DND-41 (cell line): ENCODE measurements around the gene FNDC10.
A peak's percentile ranks its signal among the peaks of the same experiment; 100 is the strongest.

Experiments
- ATAC-seq: fragments of 200-7000 bp; cut with Tn5 transposase; 3 replicates; pipeline ENCODE4 v1.9.1; 2021; ENCODE audit warnings: low read depth; ENCODE audit not compliant: insufficient read depth
- DNase-seq: peaks from one replicate; pipeline ENCODE4 v3.0.0-alpha.2; 2020
- H2AFZ ChIP-seq: 2 replicates; pipeline ENCODE4 v1.6.0; 2012; ENCODE audit warnings: low read depth, low read length
- H3K27ac ChIP-seq: 2 replicates; pipeline ENCODE4 v1.5.1; 2012; ENCODE audit warnings: low read length, inconsistent platforms
- H3K27me3 ChIP-seq: fragments of 200-600 bp; sonication (generic); 2 replicates; pipeline ENCODE4 v1.6.0; 2012; ENCODE audit warnings: low read length, mild to moderate bottlenecking, inconsistent platforms; ENCODE audit not compliant: insufficient read depth, poor library complexity
- H3K36me3 ChIP-seq: 2 replicates; pipeline ENCODE4 v1.5.1; 2012; ENCODE audit warnings: low read length, inconsistent platforms; ENCODE audit not compliant: insufficient read depth
- H3K4me1 ChIP-seq: 2 replicates; pipeline ENCODE4 v1.5.1; 2012; ENCODE audit warnings: mild to moderate bottlenecking, low read length; ENCODE audit not compliant: insufficient read depth
- H3K4me2 ChIP-seq: 2 replicates; pipeline ENCODE4 v1.6.0; 2012; ENCODE audit warnings: mild to moderate bottlenecking, moderate library complexity, low read length, inconsistent platforms; ENCODE audit not compliant: insufficient read depth
- H3K4me3 ChIP-seq, 2 experiments: fragments of 200-600 bp in 1 of 2; shearing (Covaris generic) in 1 of 2; 2 replicates each; pipeline ENCODE4 v1.5.1; 2012 to 2016; ENCODE audit warnings: inconsistent platforms in 2 of 2, low read length in 2 of 2, mild to moderate bottlenecking in 2 of 2, low read depth in 1 of 2, moderate library complexity in 1 of 2
- H3K79me2 ChIP-seq: 2 replicates; pipeline ENCODE4 v1.6.0; 2012; ENCODE audit warnings: low read length, inconsistent platforms; ENCODE audit not compliant: insufficient read depth
- H3K9ac ChIP-seq: 2 replicates; pipeline ENCODE4 v1.6.0; 2012; ENCODE audit warnings: low read depth, mild to moderate bottlenecking, inconsistent platforms, low read length, moderate library complexity
- H3K9me3 ChIP-seq: 2 replicates; pipeline ENCODE4 v1.5.1; 2012; ENCODE audit warnings: low read length, moderate library complexity, mild to moderate bottlenecking, inconsistent platforms; ENCODE audit not compliant: insufficient read depth, severe bottlenecking
- H4K20me1 ChIP-seq: 2 replicates; pipeline ENCODE4 v1.6.0; 2012; ENCODE audit warnings: low read length; ENCODE audit not compliant: insufficient read depth
- EZH2 ChIP-seq: IDR thresholded peaks from 3 replicates; pipeline ENCODE4 v1.6.1; 2012; ENCODE audit warnings: borderline replicate concordance, low read depth, mild to moderate bottlenecking, moderate library complexity, low read length, inconsistent platforms; ENCODE audit not compliant: severe bottlenecking
- TF ChIP-seq, protein P1 (sequence below): IDR thresholded peaks from 2 replicates; pipeline ENCODE4 v1.5.1; 2012; ENCODE audit warnings: borderline replicate concordance, low read length, moderate library complexity, mild to moderate bottlenecking; ENCODE audit not compliant: poor library complexity, severe bottlenecking; ENCODE audit errors: extremely low read depth

The FNDC10 gene

DNA sequence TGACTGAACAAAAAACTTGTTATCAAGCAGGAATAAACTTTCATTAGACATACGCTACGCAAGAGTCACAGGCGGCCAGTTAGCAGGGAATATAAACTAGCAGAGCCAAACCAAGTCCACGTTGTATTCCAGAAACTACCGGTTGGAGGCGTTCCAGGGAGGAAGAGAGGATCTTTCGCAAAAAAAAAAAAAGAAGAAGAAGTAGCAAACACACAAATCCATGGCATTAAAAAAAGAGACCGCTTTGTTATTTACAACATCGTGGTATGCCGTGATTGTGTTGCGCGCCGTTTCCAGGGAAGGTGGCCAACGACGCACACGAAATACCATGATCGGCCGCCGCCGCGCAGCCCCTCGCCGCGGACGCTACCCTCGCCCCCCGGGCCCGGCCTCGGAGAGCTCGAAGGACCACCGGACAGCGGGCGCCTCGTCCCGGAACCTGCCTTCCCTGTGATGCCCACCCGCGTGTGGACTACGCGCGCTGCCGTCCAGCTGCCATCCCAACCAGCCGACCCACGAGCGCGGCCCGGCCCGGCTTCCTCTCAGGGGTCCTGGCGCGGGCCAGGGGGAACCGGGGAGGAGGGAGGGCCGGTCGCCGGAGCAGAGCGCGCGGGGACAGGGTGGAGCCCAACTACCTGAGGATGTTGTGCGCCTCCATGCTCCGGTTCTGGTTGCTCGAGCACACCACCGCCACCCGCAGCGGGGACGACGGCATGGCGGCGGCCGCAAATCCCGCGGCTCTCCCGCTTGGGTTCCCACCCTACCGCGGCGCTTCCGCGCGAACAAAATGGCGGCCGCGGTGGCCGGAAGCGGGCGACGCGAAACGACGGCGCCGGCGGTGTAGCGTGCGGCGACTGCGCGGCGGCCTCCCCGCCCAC lies 25.9 kb downstream of the FNDC10 start:
- ATAC-seq (peak; percentile 79), DNase-seq (peak; percentile 75)
- Histone ChIP-seq H3K9ac (peak overlapping the region; percentile 100), H3K9me3 (no peaks in the 10 kb centered on the region), H3K4me2 (peak overlapping the region; percentile 95), H3K4me1 (peaks cover 49% of the 10 kb centered on the region), H3K4me3 (peak overlapping the region; percentile 61 to 86), H2AFZ (peak overlapping the region; percentile 90), H4K20me1 (peaks cover 31% of the 10 kb centered on the region), H3K36me3 (peaks cover 29% of the 10 kb centered on the region), H3K27ac (peak overlapping the region; percentile 87), H3K27me3 (no peaks in the 10 kb centered on the region), H3K79me2 (peaks cover 63% of the 10 kb centered on the region)
- TF ChIP-seq, protein P1, sequence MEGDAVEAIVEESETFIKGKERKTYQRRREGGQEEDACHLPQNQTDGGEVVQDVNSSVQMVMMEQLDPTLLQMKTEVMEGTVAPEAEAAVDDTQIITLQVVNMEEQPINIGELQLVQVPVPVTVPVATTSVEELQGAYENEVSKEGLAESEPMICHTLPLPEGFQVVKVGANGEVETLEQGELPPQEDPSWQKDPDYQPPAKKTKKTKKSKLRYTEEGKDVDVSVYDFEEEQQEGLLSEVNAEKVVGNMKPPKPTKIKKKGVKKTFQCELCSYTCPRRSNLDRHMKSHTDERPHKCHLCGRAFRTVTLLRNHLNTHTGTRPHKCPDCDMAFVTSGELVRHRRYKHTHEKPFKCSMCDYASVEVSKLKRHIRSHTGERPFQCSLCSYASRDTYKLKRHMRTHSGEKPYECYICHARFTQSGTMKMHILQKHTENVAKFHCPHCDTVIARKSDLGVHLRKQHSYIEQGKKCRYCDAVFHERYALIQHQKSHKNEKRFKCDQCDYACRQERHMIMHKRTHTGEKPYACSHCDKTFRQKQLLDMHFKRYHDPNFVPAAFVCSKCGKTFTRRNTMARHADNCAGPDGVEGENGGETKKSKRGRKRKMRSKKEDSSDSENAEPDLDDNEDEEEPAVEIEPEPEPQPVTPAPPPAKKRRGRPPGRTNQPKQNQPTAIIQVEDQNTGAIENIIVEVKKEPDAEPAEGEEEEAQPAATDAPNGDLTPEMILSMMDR, result peak; percentile 47
- no peak for TF ChIP-seq EZH2

DNA sequence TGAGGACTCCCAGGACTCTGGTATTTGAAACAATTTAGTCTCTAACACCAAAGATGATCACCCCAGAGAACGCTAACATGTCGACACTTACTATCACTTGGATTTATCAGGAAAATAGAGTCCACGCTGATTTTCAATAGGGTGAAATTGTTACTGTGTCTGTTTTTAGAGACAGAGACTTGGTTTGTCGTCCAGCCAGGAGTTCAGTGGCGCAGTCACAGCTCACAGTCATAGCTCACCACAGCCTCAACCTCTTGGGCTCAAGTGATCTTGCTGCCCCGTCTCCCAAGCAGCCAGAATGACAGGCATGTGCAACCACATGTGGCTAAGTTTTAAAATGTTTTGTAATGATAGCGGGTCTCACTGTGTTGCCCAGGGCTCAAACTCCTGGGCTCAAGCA lies 30.6 kb downstream of the FNDC10 start:
- ATAC-seq, result no peak

DNA sequence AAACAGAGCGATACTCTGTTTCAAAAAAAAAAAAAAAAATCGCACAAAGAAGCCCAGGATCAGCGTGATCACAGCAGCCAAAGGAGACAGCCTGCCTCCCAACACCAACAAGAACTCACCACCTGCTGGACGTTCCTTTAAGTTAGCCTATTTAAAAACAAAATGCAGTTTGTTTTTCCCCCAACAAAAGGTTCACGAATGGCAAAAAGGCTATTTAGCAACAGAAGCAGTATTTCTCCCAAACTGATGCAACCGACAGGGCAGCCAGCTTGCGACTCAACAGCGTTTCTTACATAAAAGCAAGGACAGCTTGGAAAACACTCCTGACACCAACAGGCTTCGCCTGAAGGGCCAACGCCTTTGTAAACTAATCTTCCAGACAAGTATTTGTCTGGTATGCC lies 32.0 kb downstream of the FNDC10 start:
- no peak overlapping the region for H2AFZ ChIP-seq
- H3K79me2 ChIP-seq, result peaks cover 99% of the 10 kb centered on the region
- no peak for TF ChIP-seq EZH2
- TF ChIP-seq, protein P1, result no peak
- H3K9me3 ChIP-seq, result no peaks in the 10 kb centered on the region
- ATAC-seq (no peak), DNase-seq (no peak)
- peaks cover 79% of the 10 kb centered on the region for H4K20me1 ChIP-seq
- H3K27me3 ChIP-seq, result no peaks in the 10 kb centered on the region
- H3K27ac ChIP-seq, result no peak overlapping the region
- peaks cover 30% of the 10 kb centered on the region for H3K4me1 ChIP-seq
- H3K9ac ChIP-seq, result no peak overlapping the region
- no peak overlapping the region for H3K4me3 ChIP-seq
- H3K4me2 ChIP-seq, result no peak overlapping the region
- H3K36me3 ChIP-seq, result peaks cover 70% of the 10 kb centered on the region

More for the DNA sequence above, 30.6 kb downstream of the FNDC10 start:
- TF ChIP-seq, protein P1, result no peak
- TF ChIP-seq EZH2, result no peak
- peaks cover 73% of the 10 kb centered on the region for H4K20me1 ChIP-seq
- peak overlapping the region; percentile 22; the same call in 1 of the 2 replicates for H3K4me2 ChIP-seq
- H3K36me3 ChIP-seq, result peaks cover 62% of the 10 kb centered on the region
- no peak for DNase-seq
- H3K27me3 ChIP-seq, result no peaks in the 10 kb centered on the region
- no peak overlapping the region for H3K4me3 ChIP-seq
- no peak overlapping the region for H3K27ac ChIP-seq
- H3K4me1 ChIP-seq, result peaks cover 39% of the 10 kb centered on the region
- H3K9me3 ChIP-seq, result no peaks in the 10 kb centered on the region
- no peak overlapping the region for H2AFZ ChIP-seq
- H3K79me2 ChIP-seq, result peaks cover 99% of the 10 kb centered on the region
- no peak overlapping the region for H3K9ac ChIP-seq
